Nephron (organoid): ENCODE results near the gene RPSA.
A peak's percentile ranks its signal among the peaks of the same experiment; 100 is the strongest.
"Not testable (repeated sequence)": the region's sequence is repeated elsewhere in the genome, so short reads cannot be mapped to it uniquely, and the experiment has no call there.

Experiments
- H3K27ac Mint-ChIP-seq, 3 experiments: 2 replicates each; pipeline ENCODE4 v1.8.0; 2020; ENCODE audit warnings: mixed read lengths in 3 of 3, mild to moderate bottlenecking in 2 of 3, moderate library complexity in 1 of 3
- H3K27me3 Mint-ChIP-seq: 2 replicates; pipeline ENCODE4 v1.8.0; 2021; ENCODE audit warnings: low read depth, mild to moderate bottlenecking, moderate library complexity, mixed read lengths
- H3K36me3 Mint-ChIP-seq: 2 replicates; pipeline ENCODE4 v1.8.0; 2020; ENCODE audit warnings: low read depth, mixed read lengths
- H3K4me1 Mint-ChIP-seq: 2 replicates; pipeline ENCODE4 v1.8.0; 2020; ENCODE audit warnings: mixed read lengths
- H3K4me3 Mint-ChIP-seq, 3 experiments: 2 replicates each; pipeline ENCODE4 v1.8.0; 2020; ENCODE audit warnings: mild to moderate bottlenecking in 3 of 3, mixed read lengths in 3 of 3, moderate library complexity in 2 of 3
- H3K9me3 Mint-ChIP-seq: 2 replicates; pipeline ENCODE4 v1.8.0; 2020; ENCODE audit warnings: mixed read lengths
- CTCF ChIP-seq, 3 experiments: fragments of 200-600 bp; sonication (generic); IDR thresholded peaks; one replicate each; pipeline ENCODE4 v1.5.0; 2021; ENCODE audit warnings: antibody characterized with exemption in 3 of 3; ENCODE audit not compliant: unreplicated experiment in 3 of 3

RPSA gene

GRCh38 chr3:39449796-39450195 lies 43.3 kb downstream of the RPSA start:
- Mint-ChIP-seq H3K27ac (no peak overlapping the region), H3K27me3 (no peaks in the 10 kb centered on the region), H3K4me1 (no peaks in the 10 kb centered on the region), H3K9me3 (no peaks in the 10 kb centered on the region), H3K36me3 (no peaks in the 10 kb centered on the region), H3K4me3 (no peak overlapping the region)
- no peak for TF ChIP-seq CTCF (IDR thresholded peaks at IDR 0.05; ENCODE audit: unreplicated experiment in 3 of 3)

- no peaks in the 10 kb centered on the region for H3K27me3 Mint-ChIP-seq
- H3K9me3 Mint-ChIP-seq, result no peaks in the 10 kb centered on the region
- no peaks in the 10 kb centered on the region for H3K36me3 Mint-ChIP-seq
- TF ChIP-seq CTCF (IDR thresholded peaks at IDR 0.05; ENCODE audit: unreplicated experiment in 3 of 3), result no peak
- H3K4me1 Mint-ChIP-seq, result no peaks in the 10 kb centered on the region
- peak overlapping the region in 1 of 3 experiments; percentile 16 for H3K27ac Mint-ChIP-seq
- no peak overlapping the region for H3K4me3 Mint-ChIP-seq
These were observed 46.6 kb downstream of the RPSA start for GRCh38 chr3:39453134-39453533.

GRCh38 chr3:39453872-39454271 lies 47.4 kb downstream of the RPSA start:
- H3K27me3 Mint-ChIP-seq, H3K9me3 Mint-ChIP-seq, H3K27ac Mint-ChIP-seq, H3K4me3 Mint-ChIP-seq, H3K36me3 Mint-ChIP-seq, H3K4me1 Mint-ChIP-seq: not testable (repeated sequence)

GRCh38 chr3:39454591-39455217 lies 48.2 kb downstream of the RPSA start:
- Mint-ChIP-seq H3K4me1 (no peaks in the 10 kb centered on the region), H3K27me3 (no peaks in the 10 kb centered on the region), H3K36me3 (no peaks in the 10 kb centered on the region), H3K4me3 (no peak overlapping the region), H3K9me3 (no peaks in the 10 kb centered on the region), H3K27ac (no peak overlapping the region)
- TF ChIP-seq CTCF (IDR thresholded peaks at IDR 0.05; ENCODE audit: unreplicated experiment in 3 of 3), result no peak

- Mint-ChIP-seq H3K36me3 (no peaks in the 10 kb centered on the region), H3K4me1 (no peaks in the 10 kb centered on the region), H3K9me3 (no peaks in the 10 kb centered on the region), H3K4me3 (no peak overlapping the region), H3K27me3 (no peaks in the 10 kb centered on the region), H3K27ac (no peak overlapping the region)
- no peak for TF ChIP-seq CTCF (IDR thresholded peaks at IDR 0.05; ENCODE audit: unreplicated experiment in 3 of 3)
These were observed 49.6 kb downstream of the RPSA start for GRCh38 chr3:39456159-39456558.

- Mint-ChIP-seq H3K4me3 (no peak overlapping the region), H3K9me3 (no peaks in the 10 kb centered on the region), H3K27ac (no peak overlapping the region), H3K4me1 (no peaks in the 10 kb centered on the region), H3K36me3 (no peaks in the 10 kb centered on the region), H3K27me3 (no peaks in the 10 kb centered on the region)
- no peak for TF ChIP-seq CTCF (IDR thresholded peaks at IDR 0.05; ENCODE audit: unreplicated experiment in 3 of 3)
These were observed 50.8 kb downstream of the RPSA start for GRCh38 chr3:39457361-39457760.

GRCh38 chr3:39458579-39458978 lies 52.1 kb downstream of the RPSA start:
- H3K4me1 Mint-ChIP-seq, H3K27ac Mint-ChIP-seq, H3K9me3 Mint-ChIP-seq, H3K36me3 Mint-ChIP-seq, H3K27me3 Mint-ChIP-seq, H3K4me3 Mint-ChIP-seq: not testable (repeated sequence)
